ENCODE data around the gene OPRM1.

- no peak for TF ChIP-seq GATA3 (IDR thresholded peaks at IDR 0.05; ENCODE audit: low read depth, low read length)
- no peak for TF ChIP-seq GATA2 (IDR thresholded peaks at IDR 0.05; ENCODE audit: low read depth, low read length)
Measured at GRCh38 chr6:154187203-154187602, 148.2 kb downstream of the OPRM1 start.

All from SH-SY5Y (cell line).